Endodermal cell (in vitro differentiated cells): ENCODE data around the gene CTRB1. TPM values are rescaled to one million over a fixed set of nuclear protein-coding genes. Genes with fewer than 3 reads are reported as not detected.
A peak's percentile ranks its signal among the peaks of the same experiment; 100 is the strongest.

ENCODE experiments used
- DNase-seq: peaks from one replicate; pipeline ENCODE4 v3.0.0-alpha.2; 2017
- H3K27ac ChIP-seq: 2 replicates; pipeline ENCODE4 v1.5.1; 2013; ENCODE audit warnings: mild to moderate bottlenecking, low read depth, low read length, moderate library complexity
- H3K27me3 ChIP-seq: 2 replicates; pipeline ENCODE4 v1.6.1; 2013; ENCODE audit warnings: mild to moderate bottlenecking, low read length, moderate library complexity; ENCODE audit not compliant: insufficient read depth, control insufficient read depth, poor library complexity, severe bottlenecking
- H3K36me3 ChIP-seq: 2 replicates; pipeline ENCODE4 v1.7.0; 2013; ENCODE audit warnings: mild to moderate bottlenecking, low read length, moderate library complexity; ENCODE audit not compliant: control insufficient read depth, insufficient read depth
- H3K4me1 ChIP-seq: one replicate; pipeline ENCODE4 v1.7.0; 2013; ENCODE audit warnings: low read length; ENCODE audit not compliant: control insufficient read depth, insufficient read depth
- H3K4me3 ChIP-seq: 2 replicates; pipeline ENCODE4 v1.5.1; 2013; ENCODE audit warnings: mild to moderate bottlenecking, low read length, moderate library complexity
- H3K9ac ChIP-seq: 2 replicates; pipeline ENCODE4 v1.6.1; 2013; ENCODE audit warnings: mild to moderate bottlenecking, low read length, moderate library complexity; ENCODE audit not compliant: poor library complexity, severe bottlenecking; ENCODE audit errors: extremely low read depth
- H3K9me3 ChIP-seq: 2 replicates; pipeline ENCODE4 v1.6.1; 2013; ENCODE audit warnings: mild to moderate bottlenecking, low read length, moderate library complexity; ENCODE audit not compliant: control insufficient read depth
- H3K27ac Mint-ChIP-seq: 2 replicates; pipeline ENCODE4 v1.8.0; 2020; ENCODE audit warnings: mixed read lengths
- H3K27me3 Mint-ChIP-seq: 2 replicates; pipeline ENCODE4 v1.8.0; 2021; ENCODE audit warnings: mild to moderate bottlenecking, mixed read lengths; ENCODE audit not compliant: insufficient read depth
- H3K36me3 Mint-ChIP-seq: 2 replicates; pipeline ENCODE4 v1.8.0; 2020; ENCODE audit warnings: low read depth, mixed read lengths
- H3K4me1 Mint-ChIP-seq: 2 replicates; pipeline ENCODE4 v1.8.0; 2020; ENCODE audit warnings: mixed read lengths
- H3K4me3 Mint-ChIP-seq: 2 replicates; pipeline ENCODE4 v1.8.0; 2020; ENCODE audit warnings: mild to moderate bottlenecking, moderate library complexity, mixed read lengths
- H3K9me3 Mint-ChIP-seq: 2 replicates; pipeline ENCODE4 v1.8.0; 2020; ENCODE audit warnings: mild to moderate bottlenecking, mixed read lengths
- CTCF ChIP-seq: fragments of 200-600 bp; sonication (generic); conservative IDR thresholded peaks from 2 replicates; pipeline ENCODE4 v1.5.0; 2021; ENCODE audit warnings: antibody characterized with exemption, mild to moderate bottlenecking
- WGBS, 2 experiments: methylation state at CpG; one replicate each; pipeline versions ENCODE4 v1.1.5 to v1.1.7; 2013; ENCODE audit warnings: missing lambda C conversion rate in 2 of 2, mixed read lengths in 1 of 2; ENCODE audit not compliant: insufficient coverage in 1 of 2, insufficient read length in 1 of 2; 5-methylcytosine and 5-hydroxymethylcytosine counted together
- long read RNA-seq, 4 experiments: library from polyadenylated mRNA in 2 of 4; library from RNA in 1 of 4; library from capped mRNA in 1 of 4; stranded (forward) in 3 of 4; unstranded in 1 of 4; transcript quantifications; one replicate each; pipeline ENCODE4 v2.0.0, GENCODE V29; 2020 to 2021; ENCODE audit warnings: inconsistent platforms in 1 of 4
- polyA plus RNA-seq, 2 experiments: library from polyadenylated mRNA; stranded (reverse); fragments of 50-300 nt; gene quantifications; one replicate each; pipeline ENCODE4 v1.2.3, GENCODE V29; 2013
- total RNA-seq, 2 donors: library from RNA; stranded (reverse); fragmentation: NEBNext Ultra II Directional in 1 of 2; extraction: Animal tissue kit (Norgen Biotek cat#: 25700) in 1 of 2; gene quantifications; 2 replicates in 1 of 2; 3 replicates in 1 of 2; pipeline ENCODE4 v1.2.1, GENCODE V29; 2021

Gene CTRB1
- not detected for total RNA-seq
- not detected for polyA plus RNA-seq (2013, experiment 1 of 2)
- not detected for polyA plus RNA-seq (2013, experiment 2 of 2)
- long read RNA-seq, experiment 1 = 0 reads
- long read RNA-seq, experiment 2 = 0 reads
- long read RNA-seq, experiment 3 = 0 reads
- long read RNA-seq, experiment 4 = 0 reads

GRCh38 chr16:75218256-75219076, at the start of gene CTRB1:
TSS of gene CTRB1 (plus strand) at chr16:75218988. CDS start at chr16:75219008, 20 bp downstream.
- DNase-seq = no peak

GRCh38 chr16:75169899-75170405, 48.8 kb upstream of the CTRB1 start:
- no peak for DNase-seq
- no peak overlapping the region for H3K27ac Mint-ChIP-seq
- Histone ChIP-seq H3K9me3 (peaks cover 100% of the 10 kb centered on the region), H3K27me3 (no peaks in the 10 kb centered on the region), H3K27ac (no peak overlapping the region), H3K4me3 (peak overlapping the region; percentile 50), H3K4me1 (no peaks in the 10 kb centered on the region), H3K9ac (no peak overlapping the region), H3K36me3 (peaks cover 73% of the 10 kb centered on the region)
- no peaks in the 10 kb centered on the region for H3K4me1 Mint-ChIP-seq
- peaks cover 81% of the 10 kb centered on the region for H3K36me3 Mint-ChIP-seq
- 95 to 96% methylated on average over 6 to 10 of the region's 10 CpGs for WGBS, 2 experiments
- no peak for TF ChIP-seq CTCF
- H3K9me3 Mint-ChIP-seq = peaks cover 88% of the 10 kb centered on the region
- H3K4me3 Mint-ChIP-seq = no peak overlapping the region
- no peaks in the 10 kb centered on the region for H3K27me3 Mint-ChIP-seq

More at GRCh38 chr16:75218256-75219076, at the start of gene CTRB1:
- Histone ChIP-seq H3K4me3 (no peak within 1 kb of the TSS), H3K27ac (no peak within 1 kb of the TSS), H3K36me3 (no peaks in the 10 kb centered on the region), H3K27me3 (no peaks in the 10 kb centered on the region), H3K9ac (no peak within 1 kb of the TSS), H3K4me1 (no peaks in the 10 kb centered on the region), H3K9me3 (no peaks in the 10 kb centered on the region)
- Mint-ChIP-seq H3K27me3 (no peaks in the 10 kb centered on the region), H3K4me3 (no peak within 1 kb of the TSS), H3K36me3 (no peaks in the 10 kb centered on the region), H3K9me3 (no peaks in the 10 kb centered on the region), H3K4me1 (peaks cover 2% of the 10 kb centered on the region), H3K27ac (no peak within 1 kb of the TSS)
- WGBS, 2 experiments = 85 to 89% methylated on average over 13 to 19 of the region's 19 CpGs
- no peak for TF ChIP-seq CTCF

- Mint-ChIP-seq H3K4me1 (no peaks in the 10 kb centered on the region), H3K36me3 (peaks cover 55% of the 10 kb centered on the region), H3K9me3 (peaks cover 85% of the 10 kb centered on the region), H3K27me3 (peaks cover 2% of the 10 kb centered on the region), H3K4me3 (no peak overlapping the region), H3K27ac (no peak overlapping the region)
- WGBS, 2 experiments = 82 to 93% methylated on average over 4 of the region's 4 CpGs
- no peak for DNase-seq
- H3K27ac ChIP-seq = no peak overlapping the region
- no peaks in the 10 kb centered on the region for H3K4me1 ChIP-seq
- peaks cover 97% of the 10 kb centered on the region for H3K9me3 ChIP-seq
- no peak for TF ChIP-seq CTCF
- peaks cover 50% of the 10 kb centered on the region for H3K36me3 ChIP-seq
- no peak overlapping the region for H3K4me3 ChIP-seq
- H3K9ac ChIP-seq = no peak overlapping the region
- no peaks in the 10 kb centered on the region for H3K27me3 ChIP-seq
Measured at GRCh38 chr16:75172578-75172977, 46.2 kb upstream of the CTRB1 start.
